Transverse colon (tissue), 4 donors: ENCODE measurements around the gene MRPL18.
"Not testable (repeated sequence)": the region's sequence is repeated elsewhere in the genome, so short reads cannot be mapped to it uniquely, and the experiment has no call there.

Source experiments
- EP300 ChIP-seq: sonication (generic); formaldehyde crosslinking; IDR thresholded peaks from one replicate; pipeline ENCODE4 v1.6.1; 2017; ENCODE audit warnings: antibody characterized with exemption, low read depth
- POLR2A ChIP-seq: fragments of 450-650 bp; IDR thresholded peaks from one replicate; pipeline ENCODE4 v1.6.1; 2016; ENCODE audit warnings: antibody characterized with exemption, mild to moderate bottlenecking, moderate library complexity
- POLR2AphosphoS5 ChIP-seq, 3 donors: sonication (generic); formaldehyde crosslinking; IDR thresholded peaks; one replicate each; pipeline ENCODE4 v1.6.1; 2016; ENCODE audit warnings: antibody characterized with exemption in 3 of 3
- TF ChIP-seq, protein P1 (sequence below), 5 experiments: fragments of 200-600 bp in 3 of 5; fragments of 450-650 bp in 2 of 5; sonication (generic) in 3 of 5; IDR thresholded peaks; 1 replicate in 2 of 5; 2 replicates in 3 of 5; pipeline ENCODE4 v1.5.1; 2016 to 2017; ENCODE audit warnings: antibody characterized with exemption in 5 of 5, inconsistent platforms in 3 of 5, mild to moderate bottlenecking in 2 of 5, moderate library complexity in 1 of 5

DNA sequence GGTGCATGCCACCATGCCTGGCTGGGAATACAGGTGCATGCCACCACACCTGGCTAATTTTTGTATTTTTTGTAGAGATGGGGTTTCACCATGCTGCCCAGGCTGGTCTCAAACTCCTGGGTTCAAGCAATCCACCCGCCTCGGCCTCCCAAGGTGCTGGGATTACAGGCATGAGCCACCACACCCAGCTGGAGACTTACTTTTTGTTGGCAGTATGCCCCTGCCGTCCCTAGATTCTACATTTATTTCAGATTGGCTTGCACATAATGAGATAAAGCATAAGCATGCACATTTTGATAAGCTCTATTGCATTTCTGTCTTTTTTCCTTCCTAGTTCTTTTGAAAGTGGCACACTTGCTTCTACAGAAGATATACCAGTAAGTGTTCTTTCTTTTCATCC, 26.5 kb downstream of the MRPL18 start:
- TF ChIP-seq, protein P1, sequence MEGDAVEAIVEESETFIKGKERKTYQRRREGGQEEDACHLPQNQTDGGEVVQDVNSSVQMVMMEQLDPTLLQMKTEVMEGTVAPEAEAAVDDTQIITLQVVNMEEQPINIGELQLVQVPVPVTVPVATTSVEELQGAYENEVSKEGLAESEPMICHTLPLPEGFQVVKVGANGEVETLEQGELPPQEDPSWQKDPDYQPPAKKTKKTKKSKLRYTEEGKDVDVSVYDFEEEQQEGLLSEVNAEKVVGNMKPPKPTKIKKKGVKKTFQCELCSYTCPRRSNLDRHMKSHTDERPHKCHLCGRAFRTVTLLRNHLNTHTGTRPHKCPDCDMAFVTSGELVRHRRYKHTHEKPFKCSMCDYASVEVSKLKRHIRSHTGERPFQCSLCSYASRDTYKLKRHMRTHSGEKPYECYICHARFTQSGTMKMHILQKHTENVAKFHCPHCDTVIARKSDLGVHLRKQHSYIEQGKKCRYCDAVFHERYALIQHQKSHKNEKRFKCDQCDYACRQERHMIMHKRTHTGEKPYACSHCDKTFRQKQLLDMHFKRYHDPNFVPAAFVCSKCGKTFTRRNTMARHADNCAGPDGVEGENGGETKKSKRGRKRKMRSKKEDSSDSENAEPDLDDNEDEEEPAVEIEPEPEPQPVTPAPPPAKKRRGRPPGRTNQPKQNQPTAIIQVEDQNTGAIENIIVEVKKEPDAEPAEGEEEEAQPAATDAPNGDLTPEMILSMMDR (IDR thresholded peaks at IDR 0.05): not testable (repeated sequence)
- not testable (repeated sequence) for TF ChIP-seq POLR2AphosphoS5 (IDR thresholded peaks at IDR 0.05); POLR2A; EP300
